ENCODE results near the gene RNMT. TPM values are rescaled to one million over a fixed set of nuclear protein-coding genes. Genes with fewer than 3 reads are reported as not detected.

RNMT gene
- total RNA-seq, 1 experiment from 2014 or later: 58.2 TPM

DNA sequence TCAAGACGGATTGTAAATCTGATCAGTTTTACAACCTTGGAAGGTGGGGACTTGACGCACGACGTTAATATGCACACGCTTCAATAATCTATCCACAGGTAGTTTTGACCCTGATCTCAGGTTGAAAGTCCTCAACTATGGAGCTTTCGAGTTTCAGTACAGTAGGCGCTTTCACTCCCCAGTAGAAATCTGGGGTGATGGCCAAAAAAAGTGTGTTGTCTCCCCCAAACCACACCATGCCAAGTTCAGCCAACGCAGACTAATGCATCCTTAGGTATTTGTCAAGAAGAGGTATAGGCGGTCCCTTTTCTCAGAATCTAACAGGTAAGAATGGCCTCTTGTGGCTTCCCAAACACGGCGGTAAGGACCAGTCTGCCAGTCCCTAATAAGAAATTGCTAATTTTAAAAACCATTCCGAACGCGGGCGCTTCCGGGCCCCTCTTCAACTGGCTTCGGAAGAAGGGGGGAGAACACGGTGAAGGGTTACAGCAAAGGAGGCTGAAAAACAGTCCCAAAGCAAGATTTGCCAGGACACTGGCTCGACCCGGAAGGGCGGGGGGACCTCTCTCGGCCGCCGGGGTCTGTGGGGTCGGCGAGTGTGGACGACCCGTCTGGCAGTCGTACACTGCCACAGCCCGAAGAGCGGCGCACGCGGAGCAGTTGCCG, 774 bp upstream of the RNMT start (continued):
- TF ChIP-seq GRHL2 (CRISPR knock-in tag; IDR thresholded peaks at IDR 0.05; ENCODE audit: insufficient replicate concordance, severe bottlenecking) (no peak), MXD4 (CRISPR knock-in tag; IDR thresholded peaks at IDR 0.05; ENCODE audit: borderline replicate concordance) (no peak)

DNA sequence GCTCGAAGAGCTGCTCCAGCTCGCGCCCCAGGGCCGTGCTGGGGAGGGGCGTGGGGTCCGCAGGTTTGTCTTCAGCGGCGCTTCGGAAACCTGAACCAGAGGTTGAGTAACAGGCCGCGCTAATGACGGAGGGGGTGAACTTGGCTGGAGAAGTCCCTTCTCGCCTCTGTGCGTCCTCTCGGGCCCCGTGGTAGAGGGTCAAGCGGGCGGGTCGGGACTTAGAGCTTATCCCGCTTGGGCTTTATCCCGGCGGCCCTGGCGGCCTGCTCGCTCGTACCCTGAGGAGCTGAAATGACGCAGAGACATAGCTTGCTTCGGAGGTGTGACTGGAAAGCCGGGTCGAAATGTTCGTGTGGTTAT, 479 bp downstream of the RNMT start:
- peak overlapping the region; percentile 91 for H3K4me3 Mint-ChIP-seq
- peaks cover 5% of the 10 kb centered on the region for H3K36me3 Mint-ChIP-seq
- H3K27me3 Mint-ChIP-seq (ENCODE audit: low read depth): no peaks in the 10 kb centered on the region
- POLR2A ChIA-PET: no interaction called here
- no peaks in the 10 kb centered on the region for H3K9me3 Mint-ChIP-seq
- ATAC-seq (peak; percentile 41), DNase-seq (ENCODE audit: low spot score) (peak; percentile 52)
- H3K27ac Mint-ChIP-seq: peak overlapping the region; percentile 94; the same call in 1 of the 2 replicates
- no peak for TF ChIP-seq ZNF671 (CRISPR knock-in tag; IDR thresholded peaks at IDR 0.05)
- no peak for TF ChIP-seq PRRX2 (CRISPR knock-in tag; IDR thresholded peaks at IDR 0.05)
- TF ChIP-seq GTF2I (CRISPR knock-in tag; conservative IDR thresholded peaks at IDR 0.05): no peak
- TF ChIP-seq TP53 (CRISPR knock-in tag; IDR thresholded peaks at IDR 0.05): no peak
- TF ChIP-seq IRF2 (CRISPR knock-in tag; IDR thresholded peaks at IDR 0.05; ENCODE audit: borderline replicate concordance, low read depth): no peak
- TF ChIP-seq, protein P1, sequence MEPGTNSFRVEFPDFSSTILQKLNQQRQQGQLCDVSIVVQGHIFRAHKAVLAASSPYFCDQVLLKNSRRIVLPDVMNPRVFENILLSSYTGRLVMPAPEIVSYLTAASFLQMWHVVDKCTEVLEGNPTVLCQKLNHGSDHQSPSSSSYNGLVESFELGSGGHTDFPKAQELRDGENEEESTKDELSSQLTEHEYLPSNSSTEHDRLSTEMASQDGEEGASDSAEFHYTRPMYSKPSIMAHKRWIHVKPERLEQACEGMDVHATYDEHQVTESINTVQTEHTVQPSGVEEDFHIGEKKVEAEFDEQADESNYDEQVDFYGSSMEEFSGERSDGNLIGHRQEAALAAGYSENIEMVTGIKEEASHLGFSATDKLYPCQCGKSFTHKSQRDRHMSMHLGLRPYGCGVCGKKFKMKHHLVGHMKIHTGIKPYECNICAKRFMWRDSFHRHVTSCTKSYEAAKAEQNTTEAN (CRISPR knock-in tag; IDR thresholded peaks at IDR 0.05): no peak; the same call in 1 of the 2 replicates
- TF ChIP-seq JAZF1 (CRISPR knock-in tag; IDR thresholded peaks at IDR 0.05): no peak
- TF ChIP-seq ZNF396 (CRISPR knock-in tag; IDR thresholded peaks at IDR 0.05; ENCODE audit: borderline replicate concordance): no peak
- TF ChIP-seq, protein P2, sequence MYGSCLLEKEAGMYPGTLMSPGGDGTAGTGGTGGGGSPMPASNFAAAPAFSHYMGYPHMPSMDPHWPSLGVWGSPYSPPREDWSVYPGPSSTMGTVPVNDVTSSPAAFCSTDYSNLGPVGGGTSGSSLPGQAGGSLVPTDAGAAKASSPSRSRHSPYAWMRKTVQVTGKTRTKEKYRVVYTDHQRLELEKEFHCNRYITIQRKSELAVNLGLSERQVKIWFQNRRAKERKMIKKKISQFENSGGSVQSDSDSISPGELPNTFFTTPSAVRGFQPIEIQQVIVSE (CRISPR knock-in tag; IDR thresholded peaks at IDR 0.05; ENCODE audit: borderline replicate concordance): no peak
- no peak for TF ChIP-seq NFE2L1 (CRISPR knock-in tag; IDR thresholded peaks at IDR 0.05)
- no peak for TF ChIP-seq NFYB (CRISPR knock-in tag; conservative IDR thresholded peaks at IDR 0.05; ENCODE audit: low read depth)
- CTCF ChIA-PET: interaction anchor here (0.6 to 1.4 kb wide), 5 partner anchors 14 to 150 kb away, joined by 3 to 4 read pairs (median 3); no protein-coding TSS in a partner anchor
- peaks cover 27% of the 10 kb centered on the region for H3K4me1 Mint-ChIP-seq

DNA sequence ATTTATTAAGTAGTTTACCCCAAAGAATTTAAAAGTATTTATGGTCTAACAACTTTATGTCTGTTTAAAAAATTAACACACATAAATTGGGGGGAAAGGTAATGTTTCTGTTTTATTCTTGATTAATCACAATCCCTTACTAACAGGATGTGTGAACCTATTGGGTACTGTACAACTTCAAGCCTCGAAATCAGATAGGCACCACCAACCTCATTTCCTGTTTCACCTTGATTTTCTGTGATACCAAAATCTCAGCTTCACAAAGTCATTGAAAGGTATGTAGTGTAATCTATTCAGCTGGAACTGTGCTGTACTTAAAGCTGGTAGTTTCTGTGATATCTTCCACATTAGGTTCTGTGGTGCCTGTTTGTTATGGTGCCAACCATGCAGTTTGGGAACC, 4.0 kb downstream of the RNMT start:
- ChIA-PET POLR2A (no interaction called here), CTCF (no interaction called here)
- Mint-ChIP-seq H3K4me3 (no peak overlapping the region), H3K36me3 (peaks cover 21% of the 10 kb centered on the region), H3K27me3 (ENCODE audit: low read depth) (no peaks in the 10 kb centered on the region), H3K27ac (no peak overlapping the region), H3K9me3 (no peaks in the 10 kb centered on the region), H3K4me1 (peaks cover 16% of the 10 kb centered on the region)
- TF ChIP-seq, protein P2 (CRISPR knock-in tag; IDR thresholded peaks at IDR 0.05; ENCODE audit: borderline replicate concordance): no peak
- TF ChIP-seq ZNF138 (CRISPR knock-in tag; conservative IDR thresholded peaks at IDR 0.05) (no peak), NFATC4 (CRISPR knock-in tag; IDR thresholded peaks at IDR 0.05) (no peak)
- DNase-seq (ENCODE audit: low spot score) (no peak), ATAC-seq (no peak)

DNA sequence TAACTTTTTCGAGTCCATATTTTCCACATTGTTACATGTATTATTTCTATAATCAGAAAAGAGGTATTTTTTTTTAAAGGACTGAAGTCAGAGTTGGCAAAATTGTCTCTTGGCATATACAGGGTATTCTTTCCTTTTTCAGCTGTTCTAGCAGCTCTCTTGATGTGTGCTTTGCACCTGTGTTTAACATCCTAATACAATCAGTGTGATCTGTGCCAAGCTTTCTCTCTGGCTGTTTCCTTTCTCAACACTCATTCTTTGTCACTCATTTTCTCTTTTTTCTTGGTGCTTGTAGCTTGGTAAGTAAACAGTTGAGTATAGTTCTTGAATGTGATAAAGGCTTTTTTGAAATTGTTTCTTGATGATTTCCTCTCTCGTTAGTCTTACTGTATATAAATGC, 9.2 kb downstream of the RNMT start:
- Mint-ChIP-seq H3K27me3 (ENCODE audit: low read depth) (no peaks in the 10 kb centered on the region), H3K27ac (no peak overlapping the region), H3K36me3 (peaks cover 66% of the 10 kb centered on the region), H3K4me1 (no peaks in the 10 kb centered on the region), H3K4me3 (no peak overlapping the region), H3K9me3 (no peaks in the 10 kb centered on the region)
- DNase-seq (ENCODE audit: low spot score) (no peak), ATAC-seq (no peak)
- no peak for TF ChIP-seq GABPB1 (CRISPR knock-in tag; IDR thresholded peaks at IDR 0.05)
- TF ChIP-seq, protein P3, sequence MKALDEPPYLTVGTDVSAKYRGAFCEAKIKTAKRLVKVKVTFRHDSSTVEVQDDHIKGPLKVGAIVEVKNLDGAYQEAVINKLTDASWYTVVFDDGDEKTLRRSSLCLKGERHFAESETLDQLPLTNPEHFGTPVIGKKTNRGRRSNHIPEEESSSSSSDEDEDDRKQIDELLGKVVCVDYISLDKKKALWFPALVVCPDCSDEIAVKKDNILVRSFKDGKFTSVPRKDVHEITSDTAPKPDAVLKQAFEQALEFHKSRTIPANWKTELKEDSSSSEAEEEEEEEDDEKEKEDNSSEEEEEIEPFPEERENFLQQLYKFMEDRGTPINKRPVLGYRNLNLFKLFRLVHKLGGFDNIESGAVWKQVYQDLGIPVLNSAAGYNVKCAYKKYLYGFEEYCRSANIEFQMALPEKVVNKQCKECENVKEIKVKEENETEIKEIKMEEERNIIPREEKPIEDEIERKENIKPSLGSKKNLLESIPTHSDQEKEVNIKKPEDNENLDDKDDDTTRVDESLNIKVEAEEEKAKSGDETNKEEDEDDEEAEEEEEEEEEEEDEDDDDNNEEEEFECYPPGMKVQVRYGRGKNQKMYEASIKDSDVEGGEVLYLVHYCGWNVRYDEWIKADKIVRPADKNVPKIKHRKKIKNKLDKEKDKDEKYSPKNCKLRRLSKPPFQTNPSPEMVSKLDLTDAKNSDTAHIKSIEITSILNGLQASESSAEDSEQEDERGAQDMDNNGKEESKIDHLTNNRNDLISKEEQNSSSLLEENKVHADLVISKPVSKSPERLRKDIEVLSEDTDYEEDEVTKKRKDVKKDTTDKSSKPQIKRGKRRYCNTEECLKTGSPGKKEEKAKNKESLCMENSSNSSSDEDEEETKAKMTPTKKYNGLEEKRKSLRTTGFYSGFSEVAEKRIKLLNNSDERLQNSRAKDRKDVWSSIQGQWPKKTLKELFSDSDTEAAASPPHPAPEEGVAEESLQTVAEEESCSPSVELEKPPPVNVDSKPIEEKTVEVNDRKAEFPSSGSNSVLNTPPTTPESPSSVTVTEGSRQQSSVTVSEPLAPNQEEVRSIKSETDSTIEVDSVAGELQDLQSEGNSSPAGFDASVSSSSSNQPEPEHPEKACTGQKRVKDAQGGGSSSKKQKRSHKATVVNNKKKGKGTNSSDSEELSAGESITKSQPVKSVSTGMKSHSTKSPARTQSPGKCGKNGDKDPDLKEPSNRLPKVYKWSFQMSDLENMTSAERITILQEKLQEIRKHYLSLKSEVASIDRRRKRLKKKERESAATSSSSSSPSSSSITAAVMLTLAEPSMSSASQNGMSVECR (CRISPR knock-in tag; IDR thresholded peaks at IDR 0.05; ENCODE audit: borderline replicate concordance): no peak
- TF ChIP-seq, protein P4, sequence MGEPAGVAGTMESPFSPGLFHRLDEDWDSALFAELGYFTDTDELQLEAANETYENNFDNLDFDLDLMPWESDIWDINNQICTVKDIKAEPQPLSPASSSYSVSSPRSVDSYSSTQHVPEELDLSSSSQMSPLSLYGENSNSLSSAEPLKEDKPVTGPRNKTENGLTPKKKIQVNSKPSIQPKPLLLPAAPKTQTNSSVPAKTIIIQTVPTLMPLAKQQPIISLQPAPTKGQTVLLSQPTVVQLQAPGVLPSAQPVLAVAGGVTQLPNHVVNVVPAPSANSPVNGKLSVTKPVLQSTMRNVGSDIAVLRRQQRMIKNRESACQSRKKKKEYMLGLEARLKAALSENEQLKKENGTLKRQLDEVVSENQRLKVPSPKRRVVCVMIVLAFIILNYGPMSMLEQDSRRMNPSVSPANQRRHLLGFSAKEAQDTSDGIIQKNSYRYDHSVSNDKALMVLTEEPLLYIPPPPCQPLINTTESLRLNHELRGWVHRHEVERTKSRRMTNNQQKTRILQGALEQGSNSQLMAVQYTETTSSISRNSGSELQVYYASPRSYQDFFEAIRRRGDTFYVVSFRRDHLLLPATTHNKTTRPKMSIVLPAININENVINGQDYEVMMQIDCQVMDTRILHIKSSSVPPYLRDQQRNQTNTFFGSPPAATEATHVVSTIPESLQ (CRISPR knock-in tag; IDR thresholded peaks at IDR 0.05): no peak
- POLR2A ChIA-PET: no interaction called here
- CTCF ChIA-PET: no interaction called here

All from WTC11 (cell line).